Stimulated activated effector memory CD8-positive, alpha-beta T cell treated with anti-CD3 and anti-CD28 coated beads, Interleukin-12 subunit alpha, Interleukin-12 subunit beta, amount 100 ng/mL, for 72 hours (primary cell): ENCODE data around the gene TSHZ3.
A peak's percentile ranks its signal among the peaks of the same experiment; 100 is the strongest.

Experiments
- ATAC-seq: fragments of 150-1000 bp; cut with Tn5 transposase; 2 replicates; pipeline ENCODE4 v1.10.0; 2021
- DNase-seq, 2 donors: peaks; one replicate each; pipeline ENCODE4 v3.0.0; 2021 to 2022; ENCODE audit warnings: low spot score in 2 of 2
- H3K27ac Mint-ChIP-seq: one replicate; pipeline ENCODE4 v1.8.0; 2022; ENCODE audit warnings: mild to moderate bottlenecking, mixed read lengths
- H3K36me3 Mint-ChIP-seq: one replicate; pipeline ENCODE4 v1.8.0; 2022; ENCODE audit warnings: mild to moderate bottlenecking, mixed read lengths
- H3K4me1 Mint-ChIP-seq: one replicate; pipeline ENCODE4 v1.8.0; 2022; ENCODE audit warnings: mixed read lengths
- H3K4me3 Mint-ChIP-seq: one replicate; pipeline ENCODE4 v1.8.0; 2022; ENCODE audit warnings: mild to moderate bottlenecking, mixed read lengths
- H3K9me3 Mint-ChIP-seq: one replicate; pipeline ENCODE4 v1.8.0; 2022; ENCODE audit warnings: mixed read lengths

TSHZ3 gene

DNA sequence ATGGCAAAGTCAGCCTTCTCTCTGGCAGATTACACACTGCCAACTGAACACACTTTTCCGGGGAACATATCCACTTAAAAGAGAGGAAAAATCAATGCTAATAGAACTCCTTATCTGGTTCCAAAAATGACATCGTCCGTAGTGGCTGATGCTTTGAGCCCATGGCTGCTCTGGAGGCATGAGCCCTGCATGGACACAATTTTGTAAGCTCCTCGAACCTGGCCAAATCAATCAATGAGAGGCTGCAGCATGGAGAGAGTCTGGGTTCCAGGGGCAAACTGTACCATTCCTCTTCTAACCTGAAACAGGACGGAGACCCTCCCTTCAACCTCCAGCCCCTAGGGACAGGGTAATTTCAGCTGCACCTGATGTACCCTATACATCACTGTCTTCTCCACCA is 21.0 kb upstream of the TSHZ3 start:
- H3K27ac Mint-ChIP-seq = no peak overlapping the region
- H3K4me3 Mint-ChIP-seq = no peak overlapping the region
- H3K36me3 Mint-ChIP-seq = no peaks in the 10 kb centered on the region
- DNase-seq (no peak), ATAC-seq (no peak)
- H3K9me3 Mint-ChIP-seq = no peaks in the 10 kb centered on the region
- H3K4me1 Mint-ChIP-seq = peaks cover 19% of the 10 kb centered on the region

DNA sequence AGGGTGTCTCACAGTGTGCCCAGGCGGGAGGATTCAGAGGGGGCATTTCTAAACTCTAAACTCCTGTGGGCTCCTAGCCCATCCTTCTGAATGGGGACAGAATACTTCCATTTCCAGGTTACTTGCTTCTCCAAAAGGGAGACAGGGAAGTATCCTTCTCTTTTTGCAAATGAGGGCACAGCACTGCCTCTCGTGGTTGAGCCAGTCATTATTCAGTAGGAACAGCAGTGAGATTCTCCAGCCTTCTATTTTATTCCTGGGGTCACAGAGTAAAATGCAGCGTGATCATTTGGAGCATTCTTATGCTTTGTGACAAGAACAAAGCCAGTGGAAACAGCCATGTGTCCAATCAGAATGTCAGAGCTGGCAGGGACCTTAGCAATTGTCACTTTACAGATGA is 15.7 kb upstream of the TSHZ3 start:
- Mint-ChIP-seq H3K9me3 (no peaks in the 10 kb centered on the region), H3K4me1 (no peaks in the 10 kb centered on the region), H3K4me3 (no peak overlapping the region), H3K36me3 (no peaks in the 10 kb centered on the region), H3K27ac (no peak overlapping the region)
- ATAC-seq = no peak
- DNase-seq = no peak

DNA sequence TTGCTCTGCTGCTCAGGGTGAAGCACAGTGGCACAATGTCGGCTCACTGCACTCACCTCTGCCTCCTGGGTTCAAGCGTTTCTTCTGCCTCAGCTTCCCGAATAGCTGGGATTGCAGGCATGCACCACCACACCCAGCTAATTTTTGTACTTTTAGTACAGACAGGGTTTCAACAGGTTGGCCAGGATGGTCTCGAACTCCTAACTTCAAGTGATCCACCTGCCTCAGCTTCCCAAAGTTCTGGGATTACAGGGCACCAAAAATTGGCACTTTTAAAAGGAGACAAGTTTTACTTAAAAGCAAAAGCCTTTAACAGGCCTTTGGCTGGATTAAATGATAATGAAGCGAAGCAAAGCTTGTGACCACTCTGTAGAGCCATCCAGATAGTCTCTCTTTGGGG is 12.5 kb upstream of the TSHZ3 start:
- Mint-ChIP-seq H3K4me3 (no peak overlapping the region), H3K9me3 (no peaks in the 10 kb centered on the region), H3K36me3 (no peaks in the 10 kb centered on the region), H3K4me1 (peaks cover 3% of the 10 kb centered on the region), H3K27ac (no peak overlapping the region)
- DNase-seq = no peak
- no peak for ATAC-seq

DNA sequence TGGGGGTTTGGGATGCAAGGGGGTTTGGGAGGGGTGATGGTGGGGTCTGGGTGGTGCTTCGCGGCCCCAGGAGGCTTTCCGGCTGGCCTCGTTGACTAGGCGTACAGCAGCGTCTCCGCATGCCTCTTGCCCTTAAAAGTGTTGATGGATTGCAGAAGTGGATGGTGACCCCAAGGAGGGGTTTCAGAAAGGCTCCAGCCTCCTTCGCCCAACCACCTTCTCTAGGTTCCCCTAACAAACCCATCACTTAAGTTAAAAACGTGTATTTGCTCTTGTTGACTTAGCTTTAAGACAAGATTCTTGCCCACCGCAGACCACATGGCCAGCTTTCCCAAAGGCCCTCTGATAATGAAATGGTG is 8.1 kb upstream of the TSHZ3 start:
- Mint-ChIP-seq H3K36me3 (no peaks in the 10 kb centered on the region), H3K4me1 (peaks cover 40% of the 10 kb centered on the region), H3K27ac (no peak overlapping the region), H3K9me3 (no peaks in the 10 kb centered on the region), H3K4me3 (peak overlapping the region; percentile 41)
- ATAC-seq = no peak
- no peak for DNase-seq

DNA sequence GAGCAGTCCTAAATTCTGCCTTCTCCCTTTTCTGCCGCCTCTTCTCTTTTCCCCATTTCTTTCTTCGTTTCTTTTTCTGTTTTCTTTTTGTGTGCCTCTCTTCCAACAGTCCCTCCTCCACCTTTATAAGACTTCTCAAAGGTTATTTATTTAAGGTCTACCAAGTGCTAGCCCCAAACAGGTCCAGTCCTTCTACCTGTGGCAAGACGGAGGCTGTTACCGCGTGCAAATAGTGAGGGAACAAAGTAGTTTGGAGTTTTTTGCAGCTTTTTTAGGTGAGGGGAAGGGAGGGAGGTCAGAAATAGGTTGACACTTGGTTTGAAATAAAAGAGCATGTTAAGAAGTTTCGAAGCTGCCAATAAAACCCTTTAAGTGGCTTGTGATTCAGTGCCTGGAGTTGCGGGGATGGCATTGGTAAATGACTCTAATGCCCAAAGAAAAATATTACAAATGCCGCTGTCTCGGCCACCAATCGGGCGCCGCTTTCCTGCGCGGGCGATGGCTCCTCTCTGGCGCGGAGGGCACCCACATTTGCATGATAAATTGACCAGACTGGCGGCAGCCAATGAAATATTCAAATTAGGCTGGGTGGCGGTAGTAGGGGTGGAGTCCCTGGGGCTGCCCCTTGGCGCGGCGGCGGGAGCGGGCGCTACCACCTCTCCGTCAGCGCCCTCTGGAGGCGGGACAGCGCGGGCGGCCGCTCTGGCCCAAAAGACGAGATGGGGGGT is 7.5 kb upstream of the TSHZ3 start:
- DNase-seq (peak; percentile 63 to 71), ATAC-seq (peak; percentile 91)
- H3K9me3 Mint-ChIP-seq = no peaks in the 10 kb centered on the region
- no peak overlapping the region for H3K27ac Mint-ChIP-seq
- no peaks in the 10 kb centered on the region for H3K36me3 Mint-ChIP-seq
- H3K4me1 Mint-ChIP-seq = peaks cover 45% of the 10 kb centered on the region
- H3K4me3 Mint-ChIP-seq = peak overlapping the region; percentile 41

DNA sequence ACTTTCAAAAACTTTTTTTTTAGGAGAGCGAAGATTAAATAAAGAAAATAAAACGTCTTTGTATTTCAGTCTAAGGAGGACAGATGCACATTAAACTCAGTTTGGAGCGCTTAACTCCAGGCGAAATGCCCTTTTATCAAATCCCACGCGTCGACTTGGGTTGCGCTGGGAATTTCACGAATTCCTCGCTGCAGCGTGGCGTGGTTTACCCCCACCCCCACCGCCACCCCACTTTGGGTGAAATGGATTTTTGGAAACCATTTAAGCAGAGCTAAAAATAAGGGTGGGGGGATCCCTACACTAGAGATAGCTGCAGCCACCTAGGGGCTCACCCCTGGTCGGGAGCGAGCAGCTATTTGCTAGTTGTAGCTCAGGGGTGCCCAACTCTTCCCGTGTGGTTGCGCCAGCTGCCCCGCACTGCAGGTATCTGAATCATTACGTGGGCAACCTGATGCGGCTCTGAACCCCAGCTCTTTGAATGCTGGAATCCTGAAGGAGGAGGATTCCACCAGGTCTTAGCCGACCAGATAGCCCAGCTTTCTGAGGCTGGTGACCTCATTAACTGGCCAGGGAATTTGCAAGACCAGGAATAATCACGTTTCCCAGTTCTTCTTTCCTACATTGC is 6.5 kb upstream of the TSHZ3 start:
- Mint-ChIP-seq H3K4me1 (peaks cover 51% of the 10 kb centered on the region), H3K36me3 (peaks cover 6% of the 10 kb centered on the region), H3K9me3 (no peaks in the 10 kb centered on the region), H3K27ac (no peak overlapping the region), H3K4me3 (no peak overlapping the region)
- DNase-seq (no peak), ATAC-seq (no peak)

DNA sequence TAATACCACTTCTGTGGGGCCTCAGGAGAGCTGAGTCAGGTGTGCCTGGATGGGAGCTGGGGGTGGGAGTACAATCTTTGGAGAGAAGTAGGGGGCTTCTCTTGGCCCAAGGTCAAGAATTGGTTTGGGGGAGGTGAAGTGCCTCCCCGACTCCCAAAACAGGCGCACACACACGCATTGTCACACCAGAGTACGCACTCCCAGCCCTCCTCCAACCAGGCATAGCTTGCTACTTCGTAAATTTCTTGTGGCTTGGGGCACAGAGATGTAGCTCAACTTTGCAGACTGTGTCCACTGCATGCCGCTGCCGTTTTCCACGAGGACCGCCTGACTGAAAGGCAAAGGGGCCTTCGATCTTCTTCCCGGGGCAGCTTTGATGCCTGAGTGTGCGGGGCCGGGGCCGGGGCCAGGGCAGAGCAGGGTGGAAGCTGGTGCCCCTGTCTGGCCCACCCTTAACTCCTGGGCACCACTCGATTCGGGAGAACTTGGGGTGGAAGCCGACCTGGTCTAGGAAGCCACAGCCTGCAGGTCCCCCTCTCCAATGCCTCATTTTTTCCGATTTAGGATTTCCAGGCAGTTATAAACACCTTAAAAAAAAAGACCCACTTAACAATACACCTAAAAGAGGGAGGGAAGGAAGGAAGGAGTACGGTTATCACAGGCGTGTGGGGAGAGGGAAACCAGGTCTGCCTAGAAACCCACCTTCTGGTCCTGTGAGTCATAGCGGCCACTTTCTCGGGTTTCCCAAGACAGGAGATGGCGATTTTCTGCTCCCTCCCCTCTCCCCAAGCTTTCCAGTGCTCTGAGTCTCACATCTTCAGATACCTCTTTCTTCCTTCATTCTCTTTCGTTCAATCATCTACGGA is 5.8 kb upstream of the TSHZ3 start:
- ATAC-seq = no peak
- H3K4me1 Mint-ChIP-seq = peaks cover 52% of the 10 kb centered on the region
- no peaks in the 10 kb centered on the region for H3K9me3 Mint-ChIP-seq
- no peak overlapping the region for H3K27ac Mint-ChIP-seq
- no peak overlapping the region for H3K4me3 Mint-ChIP-seq
- H3K36me3 Mint-ChIP-seq = peaks cover 6% of the 10 kb centered on the region
- DNase-seq = no peak

DNA sequence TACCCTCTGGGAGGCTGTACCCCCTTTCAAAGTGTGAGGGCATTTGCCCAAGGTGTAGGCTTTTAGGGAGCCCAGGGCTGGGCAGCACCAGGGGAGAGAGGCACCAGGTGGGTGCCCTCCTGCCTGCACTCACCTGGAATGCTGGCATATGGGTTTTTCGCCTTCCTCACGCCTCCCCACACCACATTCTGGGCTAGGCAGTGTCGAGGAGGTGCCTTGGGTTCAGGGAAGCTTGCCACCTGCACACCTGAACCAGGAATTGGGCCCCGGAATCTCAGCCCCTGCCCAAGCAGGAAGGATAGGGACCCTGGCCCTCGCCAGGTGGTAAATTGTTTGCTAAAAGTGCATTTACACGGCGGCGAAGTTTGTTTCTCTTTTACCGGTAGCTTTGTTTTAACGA is 5.1 kb upstream of the TSHZ3 start:
- Mint-ChIP-seq H3K4me1 (peaks cover 52% of the 10 kb centered on the region), H3K9me3 (no peaks in the 10 kb centered on the region), H3K27ac (no peak overlapping the region), H3K4me3 (no peak overlapping the region), H3K36me3 (peaks cover 6% of the 10 kb centered on the region)
- DNase-seq = no peak
- no peak for ATAC-seq

DNA sequence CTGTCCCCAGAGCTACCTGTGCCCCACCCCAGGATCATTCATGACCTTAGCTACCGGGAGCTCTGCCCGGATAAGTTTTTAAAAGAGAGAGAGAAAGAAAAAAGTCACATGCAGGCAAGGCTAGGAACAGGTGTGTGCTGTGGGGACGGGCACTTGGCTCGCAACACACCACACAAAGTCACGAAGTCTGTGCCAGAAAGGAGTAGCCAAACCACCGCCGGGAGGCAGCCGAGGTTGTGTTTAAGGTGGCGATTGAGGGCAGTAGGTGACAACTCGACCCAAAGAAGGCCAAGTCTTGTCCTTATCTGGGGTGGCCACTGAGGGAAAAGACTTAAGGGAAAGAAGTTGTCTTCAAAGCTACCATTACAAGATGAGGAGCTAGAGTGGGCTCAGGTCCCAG is 4.6 kb upstream of the TSHZ3 start:
- Mint-ChIP-seq H3K4me3 (peak overlapping the region; percentile 87), H3K9me3 (no peaks in the 10 kb centered on the region), H3K27ac (no peak overlapping the region), H3K36me3 (peaks cover 6% of the 10 kb centered on the region), H3K4me1 (peaks cover 52% of the 10 kb centered on the region)
- DNase-seq (no peak), ATAC-seq (no peak)

DNA sequence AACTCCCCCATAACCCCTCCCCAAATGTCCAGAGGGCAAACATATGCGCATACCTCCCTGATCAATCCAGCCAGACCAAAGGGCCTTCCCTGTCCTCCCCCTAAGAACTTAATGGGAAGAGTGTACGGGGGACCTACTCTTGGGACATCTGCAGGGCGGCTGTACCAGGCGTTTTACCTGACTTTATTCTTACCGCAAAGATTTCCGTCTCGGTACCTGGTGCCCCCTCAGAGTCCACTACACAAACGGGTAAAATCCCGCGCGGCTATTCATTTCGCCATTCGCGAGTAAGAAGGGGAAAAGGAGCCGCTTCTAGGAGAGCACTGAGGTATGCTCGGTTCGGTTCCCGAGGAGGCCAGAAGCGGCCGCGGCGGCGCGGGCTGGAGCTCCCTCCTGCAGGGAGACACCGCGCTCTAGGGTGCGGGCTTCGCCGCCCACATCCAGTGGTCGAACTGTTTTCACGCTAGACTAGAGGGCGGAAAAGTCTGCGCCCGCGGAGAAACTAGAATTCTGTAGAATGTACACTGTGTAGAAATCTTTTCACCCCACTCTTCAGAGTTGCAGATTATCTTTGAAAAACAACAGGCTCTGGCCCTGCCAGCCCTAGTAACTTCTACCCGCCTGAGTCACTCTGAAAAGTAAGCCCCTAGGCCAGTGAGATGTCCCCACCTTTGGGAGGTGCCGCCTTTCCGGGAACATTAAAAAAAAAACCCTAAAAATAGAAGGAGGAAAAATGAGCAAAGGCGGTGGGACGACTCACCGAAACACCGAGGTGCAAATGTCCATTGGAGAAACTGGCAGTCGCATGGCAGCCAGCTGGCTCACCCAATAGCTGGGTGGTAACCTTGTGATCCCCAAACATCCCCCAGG is 3.8 kb upstream of the TSHZ3 start:
- no peak for DNase-seq
- Mint-ChIP-seq H3K36me3 (peaks cover 6% of the 10 kb centered on the region), H3K4me1 (peaks cover 58% of the 10 kb centered on the region), H3K27ac (no peak overlapping the region), H3K9me3 (no peaks in the 10 kb centered on the region), H3K4me3 (peak overlapping the region; percentile 87)
- ATAC-seq = no peak

DNA sequence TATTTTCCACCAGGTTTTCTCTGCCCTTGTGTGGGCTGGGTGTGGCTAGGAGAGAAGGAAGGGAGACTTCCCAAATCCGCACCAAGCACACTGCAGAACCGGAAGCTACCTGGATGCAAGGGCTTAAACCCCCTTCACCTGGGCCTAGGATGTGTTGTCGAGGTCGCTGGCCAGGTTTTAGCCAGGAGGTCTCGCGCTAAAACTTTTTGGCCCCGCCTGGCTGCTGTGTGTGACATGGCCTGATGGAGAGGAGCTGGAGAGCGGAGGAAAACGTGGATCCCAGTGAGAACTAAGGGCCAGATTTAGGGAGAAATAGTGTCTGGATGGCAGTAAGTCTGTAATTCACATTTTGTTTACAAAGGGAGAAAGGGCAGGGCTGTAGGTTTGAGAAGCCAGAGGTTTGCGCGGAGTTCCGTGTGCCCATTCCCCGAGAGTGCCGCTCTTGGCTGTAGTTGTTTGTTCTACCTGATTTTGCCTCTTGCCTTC is 3.1 kb upstream of the TSHZ3 start:
- H3K4me1 Mint-ChIP-seq = peaks cover 64% of the 10 kb centered on the region
- DNase-seq = no peak
- peak overlapping the region; percentile 87 for H3K4me3 Mint-ChIP-seq
- H3K9me3 Mint-ChIP-seq = no peaks in the 10 kb centered on the region
- H3K36me3 Mint-ChIP-seq = peaks cover 6% of the 10 kb centered on the region
- H3K27ac Mint-ChIP-seq = no peak overlapping the region
- no peak for ATAC-seq

DNA sequence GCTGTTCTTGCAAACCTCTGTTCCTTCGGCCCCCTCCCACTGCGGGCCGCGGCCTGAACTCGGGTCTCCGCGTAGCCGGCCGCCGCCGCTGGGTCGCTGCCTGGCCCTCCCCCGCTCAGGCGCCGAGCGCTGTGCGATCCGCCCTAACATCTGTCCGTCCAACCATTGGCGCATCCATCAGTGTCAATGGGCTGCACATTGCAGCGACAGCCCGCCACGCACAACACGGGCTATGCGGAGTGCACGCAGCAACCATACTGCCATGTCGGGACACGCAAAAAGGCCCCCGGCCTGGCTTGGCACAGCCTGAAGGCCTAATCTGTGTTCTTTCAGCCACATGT is 2.6 kb upstream of the TSHZ3 start:
- no peaks in the 10 kb centered on the region for H3K9me3 Mint-ChIP-seq
- peak overlapping the region; percentile 87 for H3K4me3 Mint-ChIP-seq
- peaks cover 6% of the 10 kb centered on the region for H3K36me3 Mint-ChIP-seq
- H3K27ac Mint-ChIP-seq = no peak overlapping the region
- DNase-seq (peak in 1 of 2 donors; percentile 54), ATAC-seq (no peak)
- H3K4me1 Mint-ChIP-seq = peaks cover 62% of the 10 kb centered on the region

DNA sequence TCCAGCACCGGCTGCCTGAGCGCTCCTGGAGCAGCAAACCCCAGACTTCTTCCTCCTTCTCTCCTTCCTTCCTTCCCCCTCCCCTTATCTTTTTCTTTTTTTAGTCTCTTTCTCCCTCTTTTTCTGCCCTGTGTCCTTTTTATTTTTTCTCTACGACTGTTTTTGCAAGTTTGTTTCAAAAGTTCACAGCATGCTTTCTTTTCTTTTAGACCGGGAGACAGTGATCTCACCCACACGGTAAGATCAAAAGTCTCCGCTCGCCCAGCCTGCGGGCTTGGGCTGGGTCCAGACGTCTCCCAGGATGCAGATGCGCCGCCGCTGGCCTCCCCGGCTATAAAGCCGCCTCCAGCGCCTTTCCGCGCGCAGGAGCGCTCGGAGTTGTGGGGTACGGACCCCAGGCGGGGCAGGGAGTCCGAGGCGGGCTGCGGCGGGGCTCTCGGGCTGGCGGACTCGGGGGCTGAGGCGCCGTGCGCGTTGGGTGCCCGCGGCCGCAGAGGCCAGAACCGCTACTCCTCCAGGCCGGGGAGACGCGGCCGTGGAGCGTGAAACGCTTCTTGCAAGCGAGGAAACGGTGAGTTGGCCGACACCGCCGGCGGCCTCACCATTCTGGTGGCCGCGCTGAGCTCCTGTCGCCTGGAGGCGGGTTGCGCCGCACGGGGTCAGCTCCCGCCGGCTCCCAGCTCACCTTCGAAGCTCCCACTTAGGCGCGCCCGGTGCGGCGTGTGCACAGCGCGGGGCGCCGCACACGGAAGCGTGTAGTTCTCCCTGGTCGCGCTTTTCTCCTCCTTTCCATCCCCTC is 2.0 kb upstream of the TSHZ3 start:
- Mint-ChIP-seq H3K4me1 (peaks cover 56% of the 10 kb centered on the region), H3K4me3 (peak overlapping the region; percentile 87), H3K9me3 (no peaks in the 10 kb centered on the region), H3K36me3 (peaks cover 6% of the 10 kb centered on the region), H3K27ac (peak overlapping the region; percentile 48)
- DNase-seq (peak in 1 of 2 donors; percentile 57), ATAC-seq (no peak)

DNA sequence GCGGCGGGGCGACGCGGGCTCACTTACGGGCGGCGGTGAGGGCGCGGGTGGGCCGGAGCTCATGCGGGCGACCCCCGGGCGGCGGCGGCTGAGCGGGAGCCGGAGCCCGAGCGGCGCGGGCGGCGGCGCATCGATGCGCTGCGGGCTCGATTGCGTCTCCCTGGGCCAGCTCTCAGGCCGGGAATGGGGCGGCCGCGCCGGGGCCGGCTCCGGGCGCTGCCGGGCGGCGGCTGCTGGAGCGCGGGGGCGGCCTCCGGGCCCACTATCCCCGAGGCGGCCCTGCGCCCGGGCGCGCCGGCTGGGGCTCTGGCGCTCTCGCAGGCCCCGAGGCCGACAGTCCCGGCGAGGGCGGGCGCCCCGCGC is 1.4 kb upstream of the TSHZ3 start:
- peak overlapping the region; percentile 48 for H3K27ac Mint-ChIP-seq
- H3K36me3 Mint-ChIP-seq = peaks cover 6% of the 10 kb centered on the region
- peaks cover 56% of the 10 kb centered on the region for H3K4me1 Mint-ChIP-seq
- DNase-seq = peak in 1 of 2 donors; percentile 58
- H3K9me3 Mint-ChIP-seq = no peaks in the 10 kb centered on the region
- peak; percentile 43 for ATAC-seq
- H3K4me3 Mint-ChIP-seq = peak overlapping the region; percentile 87
